NCI-H1048 (cell line): Measurements from ENCODE around the gene TGOLN2.
"Not testable (repeated sequence)": the region's sequence is repeated elsewhere in the genome, so short reads cannot be mapped to it uniquely, and the experiment has no call there.

Source experiments
- DNase-seq: peaks from one replicate; lab custom pipeline; 2025; lab: John Stamatoyannopoulos, UW

Gene TGOLN2

GRCh38 chr2:85327822-85328617, at the start of gene TGOLN2:
TGOLN2 (minus strand) TSS chr2:85327989; CDS start chr2:85327962, 27 bp downstream.
- DNase-seq, result peak; percentile 73

GRCh38 chr2:85377083-85377482, 49.3 kb upstream of the TGOLN2 start:
- DNase-seq, result no peak

- DNase-seq, result no peak
Observed at GRCh38 chr2:85376291-85377065, 48.7 kb upstream of the TGOLN2 start.

GRCh38 chr2:85371045-85371444, 43.3 kb upstream of the TGOLN2 start:
- DNase-seq, result no peak

GRCh38 chr2:85369500-85369899, 41.7 kb upstream of the TGOLN2 start:
- no peak for DNase-seq

- no peak for DNase-seq
Observed at GRCh38 chr2:85368921-85369320, 41.1 kb upstream of the TGOLN2 start.

- DNase-seq, result no peak
Observed at GRCh38 chr2:85367180-85367579, 39.4 kb upstream of the TGOLN2 start.

- not testable (repeated sequence) for DNase-seq
Observed at GRCh38 chr2:85362653-85363387, 35.0 kb upstream of the TGOLN2 start.

GRCh38 chr2:85357736-85358135, 29.9 kb upstream of the TGOLN2 start:
- DNase-seq, result no peak

- DNase-seq, result no peak
Observed at GRCh38 chr2:85356186-85356585, 28.4 kb upstream of the TGOLN2 start.

- DNase-seq, result no peak
Observed at GRCh38 chr2:85355521-85355920, 27.7 kb upstream of the TGOLN2 start.

GRCh38 chr2:85355073-85355410, 27.3 kb upstream of the TGOLN2 start:
- no peak for DNase-seq

- DNase-seq, result peak; percentile 95
Observed at GRCh38 chr2:85354286-85355072, 26.7 kb upstream of the TGOLN2 start, which contains the start of the genes ELMOD3 and RETSAT. ELMOD3 (plus strand) TSS chr2:85354769; CDS start chr2:85357199, 2,430 bp downstream. RETSAT (minus strand) TSS chr2:85354528; CDS start chr2:85354507, 21 bp downstream.

GRCh38 chr2:85353876-85354285, 26.1 kb upstream of the TGOLN2 start:
- DNase-seq, result no peak

GRCh38 chr2:85347599-85347998, 19.8 kb upstream of the TGOLN2 start:
- no peak for DNase-seq

GRCh38 chr2:85344356-85344954, 16.7 kb upstream of the TGOLN2 start:
- no peak for DNase-seq

GRCh38 chr2:85343207-85343895, 15.6 kb upstream of the TGOLN2 start:
- DNase-seq, result not testable (repeated sequence)

- DNase-seq, result no peak
Observed at GRCh38 chr2:85342156-85342555, 14.4 kb upstream of the TGOLN2 start.

- DNase-seq, result no peak
Observed at GRCh38 chr2:85341269-85342029, 13.7 kb upstream of the TGOLN2 start.
